ENCODE results near the gene HNF1B.

HNF1B gene

DNA sequence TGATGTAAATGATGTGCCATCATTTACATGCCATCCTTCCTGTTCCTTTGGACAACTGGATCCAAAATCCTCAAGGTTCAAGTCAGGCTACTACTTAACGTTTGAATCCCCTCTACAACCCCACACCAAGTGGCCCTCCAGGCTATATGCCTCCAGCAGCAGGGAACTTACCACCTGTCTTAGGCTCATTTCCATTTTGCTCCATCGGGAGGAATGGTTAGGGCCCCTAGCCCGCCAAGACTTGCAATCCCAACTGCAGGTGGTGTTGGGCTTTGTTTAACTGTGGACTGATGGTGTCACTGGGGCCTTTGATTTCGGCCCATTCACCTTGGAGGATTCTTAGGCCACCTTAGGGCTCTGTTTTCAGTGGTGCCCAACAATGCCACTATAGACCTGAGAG, 9.7 kb downstream of the HNF1B start:
- DNase-seq (ENCODE audit: low spot score), result no peak

DNA sequence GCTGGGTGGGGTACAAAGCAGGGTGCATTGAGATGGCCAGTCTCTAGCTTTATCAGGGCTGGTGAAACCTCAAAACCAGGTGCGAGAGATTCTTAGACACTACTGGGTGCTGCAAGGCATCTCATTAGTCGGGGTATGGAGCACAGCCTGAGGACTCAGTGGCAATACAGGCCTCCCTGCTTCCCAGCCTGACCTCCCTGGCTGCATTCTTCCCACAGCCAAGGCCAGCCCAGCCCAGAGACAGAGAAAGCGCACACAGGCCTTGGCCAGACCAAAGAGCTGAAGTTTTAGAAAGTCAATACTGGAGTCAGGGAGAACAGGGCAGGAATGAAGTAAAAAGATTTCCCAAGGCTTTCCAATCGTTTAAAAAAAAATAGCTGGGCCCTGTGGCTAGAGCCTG, 12.5 kb downstream of the HNF1B start:
- no peak for DNase-seq (ENCODE audit: low spot score)

DNA sequence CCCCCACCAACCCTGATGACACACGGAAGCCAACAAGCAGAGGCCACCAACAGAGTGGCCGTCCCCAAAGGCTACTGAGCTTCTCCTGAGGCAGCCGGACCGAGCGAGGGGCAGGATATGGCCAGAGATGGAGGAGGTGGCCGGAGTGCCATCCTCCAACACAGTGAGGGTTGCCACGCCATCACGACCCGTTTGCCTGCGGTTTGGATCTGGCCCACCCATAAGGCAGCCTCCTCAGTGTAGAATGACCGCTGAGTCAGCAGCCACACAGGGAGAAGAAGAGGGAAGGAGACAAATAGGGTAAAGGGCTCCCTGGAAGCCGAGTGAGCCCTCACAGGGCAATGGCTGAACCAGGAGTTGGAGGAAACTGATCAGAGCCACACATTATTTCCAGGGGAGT, 13.8 kb downstream of the HNF1B start:
- DNase-seq (ENCODE audit: low spot score), result no peak

DNA sequence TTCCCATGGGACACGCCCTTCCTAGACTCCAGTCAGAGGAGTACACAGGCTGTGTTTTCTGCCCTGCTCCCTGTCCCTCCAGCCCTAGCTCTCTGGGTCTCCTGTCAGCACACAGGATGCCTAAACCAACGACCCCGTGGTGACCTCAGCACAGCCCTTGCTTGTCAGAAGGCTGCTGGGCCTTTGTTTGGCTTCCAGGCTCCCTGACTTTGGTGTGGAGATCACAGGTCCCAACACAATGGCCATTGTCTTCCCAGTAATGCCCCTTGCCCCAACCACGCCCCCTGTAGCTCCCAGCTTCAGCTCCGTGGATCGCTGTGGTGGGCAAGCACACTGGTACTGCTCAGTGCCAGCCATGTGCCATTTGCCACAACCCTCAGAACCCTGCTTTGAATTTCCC, 15.0 kb downstream of the HNF1B start:
- DNase-seq (ENCODE audit: low spot score), result no peak

DNA sequence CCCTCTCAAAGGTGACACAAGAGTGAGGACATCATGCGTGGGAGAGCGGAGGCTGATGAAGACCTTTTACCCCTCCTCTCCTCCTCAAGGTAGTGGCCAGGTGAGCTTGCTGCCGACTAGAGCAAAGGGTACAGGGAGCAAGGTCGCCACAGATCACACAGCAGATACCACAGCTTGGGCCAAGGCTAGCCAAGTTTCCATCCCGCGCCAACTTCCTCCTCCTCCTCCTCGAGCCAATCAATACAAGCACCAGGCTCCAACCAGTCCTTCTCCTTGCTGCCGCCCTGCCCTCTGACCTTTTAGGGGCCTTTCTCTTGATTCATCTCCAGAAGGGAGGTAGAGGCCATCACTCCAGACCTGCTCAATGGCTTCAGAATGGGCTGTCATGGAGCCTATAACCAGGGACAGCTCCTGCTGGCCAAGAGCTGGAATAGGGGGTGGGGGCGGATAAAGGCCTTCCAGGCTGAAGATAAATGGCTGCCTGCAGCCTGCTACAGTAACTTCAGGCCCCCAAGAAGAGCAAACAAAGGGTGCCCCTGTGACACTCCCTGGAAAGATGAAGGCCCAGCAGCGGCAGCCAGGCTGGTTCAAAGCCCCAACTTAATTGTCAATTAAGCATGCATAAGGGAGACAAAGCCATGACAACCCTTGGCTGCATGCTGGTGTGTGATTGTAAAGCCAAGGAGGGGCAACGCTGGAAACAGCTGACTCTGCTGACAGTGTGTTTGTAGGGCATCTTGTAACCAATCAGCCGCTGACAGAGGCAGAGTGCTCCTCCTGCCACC, 17.8 kb downstream of the HNF1B start:
- DNase-seq (ENCODE audit: low spot score), result no peak

DNA sequence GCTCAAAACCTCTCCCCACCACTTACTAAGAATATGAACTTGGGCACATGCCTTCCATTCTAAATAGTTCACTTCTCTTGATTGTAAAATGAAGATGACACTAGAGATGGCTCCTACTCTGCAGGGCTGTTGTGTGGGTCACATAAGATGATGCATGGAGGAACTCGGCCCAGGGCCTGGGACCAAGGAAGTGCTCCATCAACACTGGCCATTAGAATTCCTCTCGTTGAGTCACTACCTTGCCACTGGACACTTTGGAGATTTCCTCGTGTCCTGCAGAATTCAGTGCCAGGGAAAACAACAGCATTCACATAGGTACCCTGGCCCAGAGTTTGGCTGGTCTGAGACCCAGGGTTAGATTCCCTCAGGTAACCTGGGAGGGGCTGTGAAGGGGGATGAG, 18.6 kb downstream of the HNF1B start:
- DNase-seq (ENCODE audit: low spot score), result no peak

DNA sequence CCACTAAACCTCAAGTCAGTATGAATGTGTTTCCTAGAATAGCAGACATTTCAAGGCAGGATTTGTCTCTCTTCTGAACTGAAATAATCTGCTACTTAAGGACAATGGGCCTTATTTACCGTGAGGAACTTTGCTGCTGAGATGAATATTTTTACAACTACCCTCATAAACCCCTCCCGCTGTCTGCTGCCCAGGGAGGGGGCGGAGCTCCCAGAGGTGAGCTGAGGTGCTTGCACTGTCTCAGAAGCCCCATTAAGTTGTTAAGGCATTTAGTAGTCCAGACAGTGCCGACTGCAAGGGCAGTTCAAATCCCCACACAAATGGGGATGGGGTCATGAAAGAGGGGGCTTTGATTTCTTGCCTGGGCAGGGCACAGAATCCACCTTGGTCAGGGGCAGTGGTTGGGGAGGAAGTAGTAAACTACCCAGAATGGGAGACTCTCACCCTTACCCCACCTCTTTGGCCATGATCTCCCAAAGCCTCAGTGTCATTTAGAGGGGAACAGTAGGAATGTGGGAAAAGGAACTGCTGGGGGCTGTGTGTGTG, 19.2 kb downstream of the HNF1B start:
- peak; percentile 50 for DNase-seq (ENCODE audit: low spot score)

DNA sequence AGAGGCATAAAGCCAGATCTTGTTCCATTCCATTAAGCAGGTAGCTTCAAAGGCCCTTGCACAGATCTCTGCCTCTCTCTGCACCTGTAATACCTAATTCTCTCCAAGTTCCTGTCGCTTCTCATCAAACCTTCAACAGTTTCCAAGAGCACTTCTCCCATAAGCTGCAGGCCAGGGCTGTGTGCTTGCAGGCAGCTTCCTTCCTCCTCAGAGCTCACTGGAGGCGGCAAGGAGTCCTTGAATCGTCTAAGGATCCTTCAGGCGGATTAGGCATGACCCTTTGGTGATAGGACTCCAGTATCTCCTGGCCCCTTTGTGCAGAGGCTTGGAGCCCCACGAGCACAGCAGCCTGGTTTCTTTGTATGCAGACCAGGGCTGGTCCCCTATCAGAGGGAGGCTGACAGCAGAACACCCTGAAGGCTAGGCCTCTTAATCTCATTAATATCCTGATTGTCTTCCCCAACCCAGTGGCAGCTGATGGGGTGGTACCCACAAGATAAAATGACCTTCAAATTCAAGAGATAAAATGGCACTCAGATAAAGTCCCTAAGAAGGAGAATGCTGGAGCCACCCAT, 19.8 kb downstream of the HNF1B start:
- no peak for DNase-seq (ENCODE audit: low spot score)

DNA sequence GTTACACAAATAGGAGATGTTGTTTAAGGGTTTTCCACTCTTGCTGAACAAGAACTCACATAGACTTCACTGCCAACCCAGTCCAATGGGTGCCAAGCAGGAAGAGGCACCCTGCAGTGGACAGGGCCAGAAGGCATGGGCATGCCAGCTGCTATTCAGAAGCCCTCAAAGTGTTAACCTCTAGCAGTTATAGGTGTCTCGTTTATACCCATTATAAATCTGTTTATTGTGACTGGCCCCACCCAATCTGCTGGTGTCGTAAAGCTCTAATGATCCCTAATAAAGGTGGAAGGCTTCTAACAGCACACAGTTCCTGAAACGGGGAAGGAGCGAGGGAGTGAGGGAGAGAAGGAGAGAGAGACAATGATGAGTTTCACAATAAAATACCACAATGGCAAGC, 23.9 kb downstream of the HNF1B start:
- DNase-seq (ENCODE audit: low spot score), result no peak

DNA sequence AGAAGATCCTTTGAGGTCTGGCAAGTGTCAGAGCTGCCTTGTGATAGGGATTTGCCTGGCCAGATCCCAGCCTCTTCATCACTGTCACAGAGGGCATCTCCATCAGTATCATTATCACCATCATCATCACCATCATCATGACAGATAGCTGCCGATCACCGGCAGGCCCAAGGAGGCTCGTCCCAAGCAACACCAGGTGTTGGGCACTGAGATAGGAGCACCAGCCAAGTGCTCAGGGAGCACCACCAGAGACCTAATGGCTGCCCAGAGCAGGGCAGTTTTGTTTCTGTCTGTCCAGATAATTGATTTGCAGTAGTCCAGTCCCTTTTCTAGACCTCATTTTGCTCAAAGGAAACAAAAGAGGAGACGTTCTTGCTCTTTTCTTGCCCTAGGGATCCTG, 25.0 kb downstream of the HNF1B start:
- DNase-seq (ENCODE audit: low spot score), result no peak

DNA sequence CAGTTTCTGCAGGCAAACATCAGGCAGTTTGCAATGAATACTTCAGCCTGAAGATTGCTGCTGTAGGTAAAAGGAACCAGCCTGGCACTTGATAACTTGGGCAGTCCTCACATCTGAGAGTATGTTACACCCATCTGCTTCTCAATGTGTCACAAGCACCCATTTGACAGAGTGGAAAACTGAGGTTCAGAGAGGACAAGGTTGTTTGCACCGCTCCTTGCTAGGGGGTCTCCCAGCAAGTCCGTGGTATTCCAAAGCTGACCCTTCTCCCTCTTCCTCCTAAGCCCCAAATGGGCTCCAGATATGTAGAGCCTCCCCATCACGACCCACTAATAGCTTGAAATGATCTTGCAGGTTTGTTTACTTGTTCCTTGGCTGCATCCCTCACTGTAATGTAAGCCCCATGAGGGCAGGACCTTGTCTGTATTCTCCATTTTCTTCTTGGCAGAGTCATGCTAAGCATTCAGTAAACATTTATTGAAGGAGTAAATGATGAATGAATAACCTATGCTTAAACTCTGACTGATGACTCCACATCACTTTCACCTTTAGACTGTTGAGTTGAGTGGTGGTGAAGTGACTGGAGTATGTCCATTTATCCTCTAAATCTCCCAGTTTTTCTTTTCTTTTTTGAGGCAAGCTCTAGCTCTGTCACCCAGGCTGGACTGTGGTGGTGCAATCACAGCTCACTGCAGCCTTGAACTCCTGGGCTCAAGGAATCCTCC, 26.4 kb downstream of the HNF1B start:
- DNase-seq (ENCODE audit: low spot score), result no peak

DNA sequence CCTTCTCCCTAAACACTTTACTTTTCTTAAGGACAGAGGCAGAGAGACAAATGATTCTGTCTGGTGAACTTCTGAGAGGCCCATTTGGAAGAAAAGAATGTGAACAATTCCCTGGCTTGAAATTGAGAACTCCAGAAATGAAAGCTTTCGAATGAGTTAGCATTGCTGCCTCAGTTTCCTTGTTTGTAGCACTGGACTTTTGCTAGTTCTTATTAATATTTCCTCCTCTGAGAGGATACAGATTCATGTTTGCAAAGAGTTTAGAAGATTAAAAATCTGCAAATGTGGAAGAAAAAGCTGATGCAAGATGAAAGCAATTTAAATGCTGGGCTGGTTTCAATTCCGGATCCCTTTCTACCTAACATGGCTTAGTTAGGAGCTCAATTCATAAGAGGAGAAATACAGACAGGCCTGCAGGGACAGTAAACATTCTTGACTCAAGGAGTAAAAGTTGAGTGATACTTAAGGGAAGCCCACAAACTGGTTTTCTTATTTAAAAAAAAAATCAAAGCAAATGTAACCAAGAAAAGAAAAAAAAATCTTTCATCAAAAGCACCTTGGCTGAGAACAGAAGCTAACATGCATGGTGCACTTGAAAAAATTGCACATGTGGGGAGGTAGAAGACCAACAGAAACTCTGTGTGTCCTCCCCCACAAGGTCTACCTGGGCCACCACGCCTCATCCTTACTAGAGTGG, 27.1 kb downstream of the HNF1B start:
- DNase-seq (ENCODE audit: low spot score), result no peak

DNA sequence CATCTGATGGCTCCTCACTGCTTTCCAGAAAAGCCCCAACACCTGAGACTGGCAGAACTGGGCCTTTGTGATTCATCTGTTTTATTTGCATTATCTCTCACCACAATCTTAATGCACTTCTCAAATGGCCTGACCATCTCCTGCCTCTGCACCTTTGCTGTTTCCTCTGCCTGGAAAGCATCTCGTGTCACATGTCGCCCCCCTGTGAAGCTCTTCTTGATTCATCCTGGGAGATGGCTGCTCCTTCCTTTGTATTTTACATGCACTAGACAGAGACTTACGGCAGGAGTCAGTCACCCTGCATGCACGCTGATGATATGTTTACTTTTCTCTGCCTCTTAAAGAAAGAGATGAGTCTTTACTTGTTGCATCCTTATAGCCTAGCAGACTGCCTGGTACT, 30.0 kb downstream of the HNF1B start:
- DNase-seq (ENCODE audit: low spot score), result no peak

DNA sequence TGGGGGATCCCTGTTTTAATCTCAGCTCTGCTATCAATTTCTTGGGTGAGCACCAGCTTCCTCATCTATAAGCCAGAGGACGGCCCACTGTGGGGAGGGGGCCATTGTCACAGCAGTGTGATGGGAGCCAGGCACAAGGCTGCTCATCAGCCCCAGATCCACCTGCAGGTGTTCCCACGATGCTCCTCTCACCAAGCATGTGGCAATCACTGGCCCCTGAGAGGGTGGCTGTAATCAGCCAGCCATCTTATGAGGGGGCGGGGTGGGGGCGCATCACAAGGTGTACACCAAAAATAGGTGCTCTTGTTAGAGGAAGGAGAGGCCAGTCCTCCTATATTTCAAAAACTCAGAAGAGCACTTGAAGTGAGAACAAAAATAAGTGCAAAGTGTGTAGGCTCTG, 31.2 kb downstream of the HNF1B start:
- DNase-seq (ENCODE audit: low spot score), result no peak

DNA sequence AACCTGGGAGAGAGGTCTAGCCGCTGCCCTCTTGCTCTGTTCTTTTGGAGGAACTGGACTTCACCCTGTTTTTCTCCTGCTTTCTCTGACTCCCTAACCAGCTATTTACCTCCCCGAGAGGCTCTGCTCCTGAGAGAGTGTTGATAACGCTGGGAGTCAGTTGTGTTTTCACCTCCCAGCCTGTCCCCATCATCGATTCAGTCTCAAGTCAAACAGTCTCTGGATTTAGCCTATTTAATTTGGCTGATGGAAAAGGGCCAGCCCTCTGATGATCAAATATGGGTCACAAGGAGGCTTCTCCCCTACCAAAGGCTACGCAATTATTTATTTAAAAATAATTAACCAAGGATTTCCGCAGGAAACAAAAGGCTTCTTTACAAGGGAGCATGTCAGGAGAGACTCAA, 31.8 kb downstream of the HNF1B start:
- no peak for DNase-seq (ENCODE audit: low spot score)

DNA sequence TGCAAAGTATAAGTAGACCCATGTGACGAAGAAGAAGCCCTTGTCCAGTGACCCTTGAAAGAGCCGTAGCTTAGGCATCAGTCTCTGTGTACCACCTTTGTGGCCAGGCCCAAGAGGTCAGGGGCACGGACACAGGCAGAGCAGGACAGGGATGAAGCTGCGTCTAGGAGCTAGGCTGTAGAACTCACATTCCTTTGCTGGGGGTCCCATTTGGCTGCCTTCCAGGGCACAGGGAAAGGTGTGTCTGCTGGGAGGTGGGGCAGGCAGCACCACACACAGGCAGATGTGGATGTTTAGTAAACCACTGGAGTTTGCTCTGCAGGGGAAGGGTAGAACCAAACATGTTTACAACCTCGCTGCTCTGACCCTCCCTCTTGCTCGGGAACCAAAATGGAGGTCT, 33.7 kb downstream of the HNF1B start:
- DNase-seq (ENCODE audit: low spot score), result no peak

DNA sequence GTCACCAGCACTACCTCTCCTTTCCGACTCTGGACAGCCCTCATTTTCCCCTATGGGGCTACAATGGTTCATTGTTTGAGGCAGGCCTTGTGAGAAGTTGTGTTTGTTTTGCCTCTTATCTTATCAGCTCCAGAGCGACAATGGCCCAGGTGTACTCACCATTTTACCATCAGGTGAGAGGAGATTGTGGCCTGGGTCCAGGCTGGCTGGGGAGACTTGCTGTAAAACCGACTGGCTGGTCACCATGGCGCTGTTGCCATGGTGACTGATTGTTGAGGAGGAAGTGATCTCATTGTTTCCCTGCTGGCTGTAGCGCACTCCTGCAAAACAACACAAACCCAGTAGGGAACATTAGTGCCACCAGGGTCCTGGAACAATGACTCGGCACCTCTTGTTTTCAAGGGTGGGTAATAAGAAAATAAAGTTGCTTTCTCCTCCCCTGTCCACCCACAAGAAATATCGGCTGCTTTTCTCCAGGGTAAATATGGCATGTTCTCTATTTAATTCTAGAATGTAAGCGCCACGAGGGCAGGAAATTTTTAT, 34.4 kb downstream of the HNF1B start:
- peak; percentile 65 for DNase-seq (ENCODE audit: low spot score)

DNA sequence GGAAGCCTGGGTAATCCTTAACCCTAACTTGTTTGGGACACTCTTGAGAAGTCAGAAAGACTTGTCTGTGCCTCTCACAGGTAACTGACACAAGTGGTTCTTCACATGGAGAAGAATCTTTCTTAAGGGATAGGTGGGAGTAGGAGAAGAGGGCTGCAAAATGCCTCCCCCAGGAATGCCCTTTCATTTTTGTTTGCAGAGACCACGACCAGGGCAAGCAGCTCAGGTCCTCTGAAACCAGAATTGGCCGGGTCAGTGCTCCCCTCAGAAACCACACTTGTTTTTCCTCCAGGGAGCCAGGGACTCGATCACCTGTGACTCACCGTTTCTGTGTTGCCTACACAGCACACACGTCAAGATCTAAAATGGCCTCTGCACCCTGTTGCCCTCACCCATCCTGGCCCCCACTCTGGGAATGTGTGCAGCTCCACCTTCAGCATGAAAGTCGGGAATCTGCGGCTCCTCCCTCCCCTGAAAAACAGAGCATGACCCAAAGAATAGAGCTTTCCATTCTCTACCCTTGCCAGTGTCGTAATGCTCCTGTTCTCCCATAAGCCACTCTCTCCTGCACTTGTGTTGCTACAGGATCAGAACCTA, 36.1 kb downstream of the HNF1B start:
- DNase-seq (ENCODE audit: low spot score), result peak; percentile 36

DNA sequence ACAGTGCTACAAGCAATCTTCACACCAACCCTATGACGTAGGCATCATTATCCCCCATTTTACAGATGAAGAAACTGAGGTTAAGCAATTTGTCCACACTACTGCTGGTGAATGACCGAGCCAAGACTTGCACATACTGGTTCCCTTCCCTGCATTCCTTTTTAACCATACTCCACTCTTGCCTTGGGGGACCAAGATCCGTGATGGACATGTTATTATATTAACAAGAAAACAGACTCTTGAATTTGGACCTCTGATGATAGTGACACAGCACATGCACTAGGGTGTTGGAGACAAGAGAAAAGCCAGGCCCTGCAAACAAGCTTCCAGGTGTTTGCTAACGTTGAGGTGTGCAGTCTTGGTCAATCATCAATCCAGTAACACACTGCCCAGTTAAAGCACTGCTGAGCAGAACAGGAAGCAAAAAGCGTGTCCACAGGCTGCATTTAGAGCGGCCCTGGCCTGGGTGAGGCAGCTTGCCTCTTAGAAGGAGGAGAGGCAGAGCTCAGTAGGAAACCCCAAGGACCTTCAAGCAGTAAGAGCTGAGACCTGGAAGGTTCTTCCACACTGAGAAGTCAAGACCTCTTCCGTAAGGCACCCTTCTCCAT, 36.7 kb downstream of the HNF1B start:
- peak; percentile 41 for DNase-seq (ENCODE audit: low spot score)

DNA sequence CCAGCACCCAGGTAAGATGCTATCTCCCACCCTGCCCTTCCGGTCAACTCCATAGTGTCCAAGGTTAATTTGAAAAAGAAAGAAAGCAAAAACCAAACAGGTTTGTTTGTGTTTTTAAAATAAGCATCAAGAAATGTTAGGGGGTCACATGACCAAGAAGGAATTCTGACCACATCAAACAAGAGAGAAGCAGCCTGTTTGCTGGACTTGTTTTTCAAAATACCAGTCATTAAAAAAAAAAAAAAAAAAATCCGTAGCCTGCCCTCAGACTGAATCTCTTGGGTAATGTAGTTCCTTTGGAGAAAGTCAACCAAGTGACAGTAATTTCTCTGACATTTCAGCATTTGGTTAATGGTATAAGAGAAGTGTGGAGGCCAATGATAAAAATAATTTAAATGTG, 38.4 kb downstream of the HNF1B start:
- DNase-seq (ENCODE audit: low spot score), result no peak

DNA sequence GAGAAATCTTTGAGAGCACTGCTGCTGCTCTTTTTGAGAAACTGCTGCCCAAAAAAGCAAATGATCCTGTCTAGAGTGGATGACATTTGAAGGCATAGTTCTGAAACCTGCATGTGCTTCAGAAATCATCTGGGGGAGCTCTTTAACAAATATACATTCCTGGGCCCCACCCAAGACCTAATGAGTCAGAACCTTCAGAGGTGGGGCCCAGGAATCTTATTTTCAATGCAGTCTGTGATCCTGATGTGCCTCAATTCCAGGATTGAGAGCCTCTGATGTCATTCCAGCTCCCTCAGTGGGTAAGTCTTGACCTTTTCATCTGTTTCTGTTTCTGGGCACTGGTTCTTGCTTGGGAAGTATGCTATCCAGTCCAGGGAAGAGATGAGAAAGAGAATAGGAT, 42.3 kb downstream of the HNF1B start:
- DNase-seq (ENCODE audit: low spot score), result no peak

Data from HuH-7 (cell line).